Loucy (cell line): Measurements from ENCODE around the gene HSPA12A.

ENCODE experiments used
- CTCF ChIP-seq: fragments of 200-600 bp; sonication (generic); conservative IDR thresholded peaks from 2 replicates; pipeline ENCODE4 v1.5.1; 2014; ENCODE audit warnings: mild to moderate bottlenecking, antibody characterized with exemption, low read length
- EZH2phosphoT487 ChIP-seq: fragments of 200-600 bp; IDR thresholded peaks from 2 replicates; pipeline ENCODE4 v1.6.1; 2018; ENCODE audit warnings: antibody characterized with exemption, mild to moderate bottlenecking, moderate library complexity, borderline replicate concordance

- TF ChIP-seq CTCF, result no peak
- TF ChIP-seq EZH2phosphoT487, result no peak
Observed at GRCh38 chr10:116691635-116692034, 50.7 kb downstream of the HSPA12A start.
